OCI-LY1 (cell line): ENCODE results near the gene SLC22A8.

Experiments used
- H2AFZ ChIP-seq: fragments of 200-600 bp; sonication (generic), shearing (Covaris generic); 2 replicates; pipeline ENCODE4 v1.6.0; 2014; ENCODE audit warnings: antibody characterized with exemption, mild to moderate bottlenecking, low read length
- H3F3A ChIP-seq: fragments of 200-600 bp; sonication (generic), shearing (Covaris generic); 2 replicates; pipeline ENCODE4 v1.6.0; 2014; ENCODE audit warnings: mild to moderate bottlenecking, antibody characterized with exemption, low read length, moderate library complexity; ENCODE audit not compliant: insufficient read depth
- H3K27ac ChIP-seq: fragments of 200-600 bp; sonication (generic); 2 replicates; pipeline ENCODE4 v1.5.1; 2014; ENCODE audit warnings: low read length, mixed run types, mild to moderate bottlenecking, low read depth; ENCODE audit not compliant: poor library complexity, severe bottlenecking
- H3K27me3 ChIP-seq: fragments of 200-600 bp; sonication (generic); 2 replicates; pipeline ENCODE4 v1.6.0; 2014; ENCODE audit warnings: antibody characterized with exemption, mild to moderate bottlenecking, low read length, moderate library complexity; ENCODE audit not compliant: insufficient read depth
- H3K36me3 ChIP-seq: fragments of 200-600 bp; sonication (generic); 2 replicates; pipeline ENCODE4 v1.6.1; 2014; ENCODE audit warnings: mild to moderate bottlenecking, antibody characterized with exemption, low read length, moderate library complexity, mixed read lengths; ENCODE audit not compliant: insufficient read depth
- H3K4me1 ChIP-seq: fragments of 200-600 bp; sonication (generic); 2 replicates; pipeline ENCODE4 v1.5.1; 2014; ENCODE audit warnings: mild to moderate bottlenecking, low read length, moderate library complexity; ENCODE audit not compliant: insufficient read depth, severe bottlenecking
- H3K4me2 ChIP-seq: fragments of 200-600 bp; sonication (generic), shearing (Covaris generic); 2 replicates; pipeline ENCODE4 v1.6.1; 2014; ENCODE audit warnings: low read length
- H3K4me3 ChIP-seq: fragments of 200-600 bp; sonication (generic); 2 replicates; pipeline ENCODE4 v1.5.1; 2014; ENCODE audit warnings: low read length, low read depth, mild to moderate bottlenecking, mixed read lengths; ENCODE audit not compliant: poor library complexity, severe bottlenecking
- H3K79me2 ChIP-seq: fragments of 200-600 bp; shearing (Covaris generic); 2 replicates; pipeline ENCODE4 v1.6.1; 2016; ENCODE audit warnings: mixed run types, low read length, mixed read lengths; ENCODE audit not compliant: insufficient read depth
- H3K9ac ChIP-seq: fragments of 200-600 bp; sonication (generic), shearing (Covaris generic); 2 replicates; pipeline ENCODE4 v1.6.1; 2014; ENCODE audit warnings: mild to moderate bottlenecking, low read length, mixed read lengths
- H3K9me2 ChIP-seq: fragments of 200-600 bp; sonication (generic), shearing (Covaris generic); 2 replicates; pipeline ENCODE4 v1.6.1; 2014; ENCODE audit warnings: low read depth, mild to moderate bottlenecking, low read length, mixed read lengths
- H3K9me3 ChIP-seq: fragments of 200-600 bp; shearing (Covaris generic); 2 replicates; pipeline ENCODE4 v1.6.1; 2014; ENCODE audit warnings: low read length, mixed read lengths
- H4K20me1 ChIP-seq: fragments of 200-600 bp; sonication (generic), shearing (Covaris generic); 2 replicates; pipeline ENCODE4 v1.6.0; 2016; ENCODE audit warnings: mild to moderate bottlenecking, low read length; ENCODE audit not compliant: insufficient read depth
- EZH2 ChIP-seq: fragments of 200-600 bp; sonication (generic), shearing (Covaris generic); IDR thresholded peaks from 2 replicates; pipeline ENCODE4 v1.8.0; 2017; ENCODE audit warnings: borderline replicate concordance, mixed run types, mild to moderate bottlenecking, antibody characterized with exemption, low read length, moderate library complexity, mixed read lengths
- TF ChIP-seq, protein P1 (sequence below): fragments of 200-600 bp; sonication (generic), shearing (Covaris generic); IDR thresholded peaks from 2 replicates; pipeline ENCODE4 v1.5.1; 2017; ENCODE audit warnings: mild to moderate bottlenecking, antibody characterized with exemption, low read length, moderate library complexity, mixed read lengths

The SLC22A8 gene

DNA sequence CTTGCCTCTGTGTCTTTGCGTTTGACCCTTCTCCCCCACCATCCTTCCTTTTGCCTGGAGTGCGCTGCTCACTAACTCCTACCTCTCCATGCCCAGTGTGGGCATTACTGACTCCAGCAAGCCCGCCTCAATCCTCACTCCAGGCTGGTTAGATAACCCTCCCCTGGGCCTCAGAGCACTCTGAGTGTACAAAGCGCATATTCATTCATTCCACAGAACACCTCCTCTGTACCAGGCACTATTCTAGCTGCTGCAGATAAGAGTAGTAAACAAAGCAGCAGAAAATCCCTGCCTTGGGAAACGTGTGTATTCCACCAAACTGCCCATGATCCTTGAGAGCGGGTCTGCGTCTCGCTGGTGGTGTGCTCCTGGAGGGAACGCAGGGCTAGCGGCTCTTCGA lies 3.2 kb downstream of the SLC22A8 start:
- H3K9ac ChIP-seq, result no peak overlapping the region
- no peaks in the 10 kb centered on the region for H3K36me3 ChIP-seq

DNA sequence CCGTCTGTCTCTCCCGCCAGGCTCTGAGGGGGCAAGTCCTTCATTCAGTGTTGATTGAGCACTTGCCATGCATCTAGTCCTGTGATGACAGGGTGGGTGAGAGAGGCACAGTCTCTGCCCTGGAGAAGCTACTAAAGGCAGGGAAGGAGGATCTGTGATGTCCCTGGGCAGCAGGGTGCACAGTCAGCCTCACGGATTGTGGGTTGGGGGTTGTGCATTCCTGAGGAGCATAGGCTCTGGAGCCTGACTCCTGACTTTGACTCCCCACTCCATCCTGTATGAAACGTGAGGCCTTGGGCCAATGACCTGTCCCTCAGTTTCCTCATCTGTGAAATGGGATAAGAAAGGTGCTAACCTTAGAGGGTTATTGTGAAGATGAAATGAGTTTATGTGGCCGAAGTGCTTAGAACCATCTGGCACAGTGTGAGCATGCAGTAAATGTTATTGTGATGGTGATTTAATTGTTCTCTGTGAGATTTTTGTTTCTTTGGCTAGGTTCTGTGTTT lies 4.7 kb downstream of the SLC22A8 start:
- Histone ChIP-seq H3F3A (no peaks in the 10 kb centered on the region), H3K4me3 (no peak overlapping the region), H3K9me2 (no peaks in the 10 kb centered on the region), H3K9me3 (no peaks in the 10 kb centered on the region), H3K4me2 (no peak overlapping the region), H3K4me1 (no peaks in the 10 kb centered on the region), H3K36me3 (no peaks in the 10 kb centered on the region), H2AFZ (no peak overlapping the region), H3K9ac (no peak overlapping the region), H3K27me3 (peaks cover 5% of the 10 kb centered on the region; the same call in 1 of the 2 replicates), H4K20me1 (no peaks in the 10 kb centered on the region), H3K27ac (no peak overlapping the region), H3K79me2 (no peaks in the 10 kb centered on the region)
- TF ChIP-seq, protein P1, sequence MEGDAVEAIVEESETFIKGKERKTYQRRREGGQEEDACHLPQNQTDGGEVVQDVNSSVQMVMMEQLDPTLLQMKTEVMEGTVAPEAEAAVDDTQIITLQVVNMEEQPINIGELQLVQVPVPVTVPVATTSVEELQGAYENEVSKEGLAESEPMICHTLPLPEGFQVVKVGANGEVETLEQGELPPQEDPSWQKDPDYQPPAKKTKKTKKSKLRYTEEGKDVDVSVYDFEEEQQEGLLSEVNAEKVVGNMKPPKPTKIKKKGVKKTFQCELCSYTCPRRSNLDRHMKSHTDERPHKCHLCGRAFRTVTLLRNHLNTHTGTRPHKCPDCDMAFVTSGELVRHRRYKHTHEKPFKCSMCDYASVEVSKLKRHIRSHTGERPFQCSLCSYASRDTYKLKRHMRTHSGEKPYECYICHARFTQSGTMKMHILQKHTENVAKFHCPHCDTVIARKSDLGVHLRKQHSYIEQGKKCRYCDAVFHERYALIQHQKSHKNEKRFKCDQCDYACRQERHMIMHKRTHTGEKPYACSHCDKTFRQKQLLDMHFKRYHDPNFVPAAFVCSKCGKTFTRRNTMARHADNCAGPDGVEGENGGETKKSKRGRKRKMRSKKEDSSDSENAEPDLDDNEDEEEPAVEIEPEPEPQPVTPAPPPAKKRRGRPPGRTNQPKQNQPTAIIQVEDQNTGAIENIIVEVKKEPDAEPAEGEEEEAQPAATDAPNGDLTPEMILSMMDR, result no peak
- TF ChIP-seq EZH2, result no peak

More for the DNA sequence above, 3.2 kb downstream of the SLC22A8 start:
- Histone ChIP-seq H4K20me1 (no peaks in the 10 kb centered on the region), H3K27ac (no peak overlapping the region), H3K9me2 (no peaks in the 10 kb centered on the region), H3K79me2 (no peaks in the 10 kb centered on the region), H3K27me3 (peaks cover 8% of the 10 kb centered on the region; the same call in 1 of the 2 replicates), H3K4me3 (no peak overlapping the region), H3K4me1 (no peaks in the 10 kb centered on the region), H3K9me3 (no peaks in the 10 kb centered on the region), H2AFZ (no peak overlapping the region), H3K4me2 (no peak overlapping the region), H3F3A (no peaks in the 10 kb centered on the region)
- no peak for TF ChIP-seq EZH2
- TF ChIP-seq, protein P1, result no peak

DNA sequence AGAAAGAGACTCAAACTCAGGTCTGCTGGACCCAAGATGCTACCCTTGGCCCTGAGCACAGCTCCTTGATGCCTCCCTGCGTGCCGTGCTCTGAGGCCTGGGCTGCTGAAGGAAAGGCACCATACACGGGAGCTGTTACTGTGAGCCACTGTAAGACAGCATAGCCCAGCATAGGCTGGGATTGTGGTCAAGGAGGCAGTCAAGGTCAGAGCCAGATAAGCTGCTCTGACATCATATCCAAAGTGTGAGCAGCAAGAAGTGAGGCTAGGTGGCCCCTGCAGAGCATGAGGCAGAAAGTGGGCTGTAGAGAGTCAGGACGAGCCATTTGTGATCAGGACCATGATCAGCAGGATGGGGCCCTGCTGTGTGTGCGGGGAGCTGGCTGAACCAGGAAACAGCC lies 7.7 kb downstream of the SLC22A8 start:
- Histone ChIP-seq H3K36me3 (no peaks in the 10 kb centered on the region), H2AFZ (no peak overlapping the region), H3K27me3 (peaks cover 5% of the 10 kb centered on the region; the same call in 1 of the 2 replicates), H3K4me1 (no peaks in the 10 kb centered on the region), H3K79me2 (no peaks in the 10 kb centered on the region), H4K20me1 (no peaks in the 10 kb centered on the region), H3K4me3 (no peak overlapping the region), H3F3A (no peaks in the 10 kb centered on the region), H3K4me2 (no peak overlapping the region), H3K9me3 (no peaks in the 10 kb centered on the region), H3K9me2 (no peaks in the 10 kb centered on the region), H3K9ac (no peak overlapping the region), H3K27ac (no peak overlapping the region)
- TF ChIP-seq, protein P1, result no peak
- TF ChIP-seq EZH2, result no peak
